GM10266 (cell line): Measurements from ENCODE around the gene MAD1L1.
"Not testable (repeated sequence)": the region's sequence is repeated elsewhere in the genome, so short reads cannot be mapped to it uniquely, and the experiment has no call there.

Source experiments
- DNase-seq: peaks from one replicate; pipeline ENCODE4 v3.0.0; 2012; ENCODE audit errors: extremely low spot score
- CTCF ChIP-seq: IDR thresholded peaks from 2 replicates; pipeline ENCODE4 v1.5.1; 2012; ENCODE audit warnings: mild to moderate bottlenecking, low read depth; ENCODE audit not compliant: control insufficient read depth, insufficient read depth; ENCODE audit errors: missing control alignments

Gene MAD1L1

DNA sequence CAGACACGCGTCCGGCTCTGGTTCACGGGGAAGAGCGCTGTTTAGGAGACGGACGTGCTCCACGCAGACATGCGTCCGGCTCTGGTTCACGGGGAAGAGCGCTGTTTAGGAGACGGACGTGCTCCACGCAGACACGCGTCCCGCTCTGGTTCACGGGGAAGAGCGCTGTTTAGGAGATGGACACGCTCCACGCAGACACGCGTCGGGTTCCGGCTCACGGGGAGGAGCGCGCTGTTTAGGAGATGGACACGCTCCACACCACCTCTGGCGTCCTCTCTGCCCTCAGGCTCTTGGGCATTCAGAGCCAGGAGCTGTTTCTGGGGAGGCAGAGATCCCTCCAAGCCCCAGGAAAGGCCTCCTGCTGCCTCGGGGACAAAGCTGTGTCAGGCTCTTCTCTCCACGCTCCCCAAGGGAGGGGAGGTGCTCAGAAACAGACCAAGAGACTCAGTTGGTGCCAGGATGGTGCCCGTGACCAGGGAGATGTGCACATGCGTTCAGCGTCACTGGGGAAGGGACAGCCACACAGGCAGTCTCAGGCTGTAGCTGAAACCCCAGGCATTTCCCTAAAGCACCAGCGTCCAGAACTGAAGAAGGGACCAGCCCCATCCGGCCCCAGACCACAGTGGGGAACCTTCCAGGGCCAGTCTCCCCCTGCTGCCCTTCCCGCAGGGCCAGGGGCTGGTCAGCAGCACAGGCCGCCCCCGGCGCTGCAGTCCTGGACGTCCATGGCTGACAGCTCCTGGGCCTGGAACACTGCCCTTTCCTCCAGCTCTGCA, 387.0 kb downstream of the MAD1L1 start:
- no peak for TF ChIP-seq CTCF

DNA sequence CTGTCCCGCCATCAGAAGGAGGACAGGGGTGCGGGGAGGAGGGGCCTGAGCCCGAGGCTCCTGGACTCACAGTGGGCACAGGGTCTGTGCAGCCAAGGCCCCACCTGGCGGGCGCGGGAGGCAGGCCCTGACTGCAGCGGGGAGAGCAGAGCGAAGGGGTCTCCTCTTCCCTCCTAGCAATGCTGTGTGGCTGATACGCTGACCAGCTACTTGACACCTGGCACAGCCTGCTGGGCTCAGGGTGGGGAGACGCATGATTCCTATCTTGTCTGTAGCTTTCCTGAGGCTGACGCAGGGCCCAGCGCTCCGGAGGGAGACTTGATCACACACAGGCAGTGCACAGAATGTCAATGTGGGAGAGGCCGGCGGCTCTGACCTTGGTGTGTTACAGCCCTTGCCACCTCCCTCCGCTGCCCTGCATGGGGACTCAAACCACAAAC, 387.8 kb downstream of the MAD1L1 start:
- TF ChIP-seq CTCF: no peak
- DNase-seq: no peak

More for the DNA sequence above, 387.0 kb downstream of the MAD1L1 start:
- DNase-seq: no peak

DNA sequence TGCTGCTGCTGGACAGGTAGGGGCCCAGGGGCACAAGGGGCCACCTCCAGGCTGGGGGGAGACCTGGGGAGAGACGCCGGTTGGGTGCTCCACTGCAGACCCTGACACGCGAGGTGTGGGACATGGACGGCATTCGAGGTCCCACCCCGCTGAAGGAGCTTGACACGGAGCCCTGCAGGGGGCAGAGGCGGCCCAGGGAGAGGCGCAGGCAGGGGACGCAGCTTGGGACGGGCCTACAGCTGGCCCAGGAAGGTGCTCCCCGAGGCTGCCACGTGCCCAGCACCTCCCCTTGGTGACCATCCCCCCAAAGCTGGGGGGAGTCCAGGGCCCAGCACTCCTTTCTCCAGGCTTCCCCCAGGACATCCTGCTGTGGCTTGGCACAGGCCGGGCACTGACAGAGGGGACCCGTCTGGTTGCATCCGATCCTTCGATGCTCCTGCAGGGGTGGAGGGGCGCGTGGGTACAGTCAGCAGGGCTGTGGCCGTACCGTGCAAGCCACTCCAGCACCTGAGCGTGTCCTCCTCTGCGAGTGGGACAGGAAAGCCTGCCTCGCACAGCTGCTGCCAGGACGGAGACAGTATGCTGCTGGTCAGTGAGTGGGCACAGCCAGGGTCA, 388.3 kb downstream of the MAD1L1 start:
- no peak for DNase-seq
- peak; percentile 5 for TF ChIP-seq CTCF

GRCh38 chr7:1843921-1844335, 388.8 kb downstream of the MAD1L1 start:
- no peak for TF ChIP-seq CTCF
- no peak for DNase-seq

DNA sequence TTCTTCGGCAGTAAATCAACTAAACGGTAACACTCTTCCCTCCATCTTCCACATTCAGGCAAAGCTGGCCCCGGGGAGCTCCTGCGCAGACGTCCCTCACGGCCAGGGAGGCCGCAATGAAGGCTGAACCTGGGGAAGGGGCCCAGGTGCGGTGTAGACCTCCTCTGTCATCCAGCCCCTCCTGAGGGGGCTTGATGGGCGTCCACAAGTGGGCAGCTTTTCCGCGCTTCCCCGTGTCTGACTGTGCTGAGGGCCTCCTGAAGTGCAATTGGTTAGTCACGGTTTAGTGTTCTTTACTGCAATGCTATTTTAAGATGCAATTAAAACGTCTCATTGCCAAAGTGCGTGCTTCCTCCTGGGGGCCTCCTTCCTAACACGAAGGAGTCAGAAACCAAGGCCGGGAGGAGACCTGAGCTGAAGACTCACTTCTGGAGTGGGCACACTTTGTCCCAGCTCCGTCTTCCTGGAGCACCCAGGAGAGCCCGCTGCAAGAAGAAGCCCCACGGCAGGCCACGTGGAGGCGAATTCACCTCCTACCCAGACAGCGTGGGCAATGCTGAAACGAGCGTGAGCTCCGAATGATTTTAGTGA, 389.4 kb downstream of the MAD1L1 start:
- DNase-seq: no peak
- no peak for TF ChIP-seq CTCF

GRCh38 chr7:1842321-1843221, 390.2 kb downstream of the MAD1L1 start:
- DNase-seq: no peak
- no peak for TF ChIP-seq CTCF

GRCh38 chr7:1841286-1842021, 391.3 kb downstream of the MAD1L1 start:
- DNase-seq: not testable (repeated sequence)

GRCh38 chr7:1840744-1841143, 392.0 kb downstream of the MAD1L1 start:
- not testable (repeated sequence) for DNase-seq
